ENCODE measurements around the gene COPA.

The COPA gene

DNA sequence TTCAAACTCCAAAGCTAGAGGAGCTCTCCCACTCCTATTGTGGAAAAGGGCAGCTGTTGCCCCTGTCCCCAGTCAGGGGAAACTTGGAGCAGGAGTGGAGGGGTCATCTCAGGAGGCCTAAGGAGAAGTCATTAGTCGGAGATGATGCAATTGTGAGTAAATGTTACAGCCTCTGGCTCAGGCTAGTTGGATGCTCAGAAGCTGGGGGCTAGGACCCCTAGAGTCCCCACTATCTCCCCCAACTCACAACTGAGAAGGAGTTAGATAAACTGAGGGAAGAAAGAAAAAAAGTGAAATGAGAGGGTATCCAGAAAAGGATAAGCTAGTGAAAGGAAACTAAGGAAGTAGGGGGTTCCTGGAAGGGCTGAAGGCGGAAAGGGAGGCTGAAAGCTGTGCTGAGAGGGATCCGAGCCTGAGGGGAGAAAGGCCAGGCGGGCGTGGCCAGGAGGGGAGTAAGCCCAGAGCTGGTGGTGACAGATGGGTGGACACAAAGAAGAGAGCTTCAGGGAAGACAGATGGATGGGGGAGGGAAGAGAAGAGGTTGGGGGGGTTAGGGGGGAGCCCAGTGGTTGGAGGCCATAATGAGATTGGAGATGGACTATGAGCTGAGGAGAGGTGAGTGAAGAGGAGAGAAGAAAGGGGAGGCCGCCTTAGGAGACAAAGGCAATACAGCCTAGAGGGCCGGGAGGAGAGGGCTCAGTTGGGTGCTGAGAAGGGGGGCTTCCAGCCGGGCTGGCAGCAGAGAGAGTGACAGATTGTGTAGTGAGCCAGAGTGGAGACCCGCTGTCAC is 19.3 kb upstream of the COPA start:
- peak in 1 of 2 experiments; percentile 78 for DNase-seq

DNA sequence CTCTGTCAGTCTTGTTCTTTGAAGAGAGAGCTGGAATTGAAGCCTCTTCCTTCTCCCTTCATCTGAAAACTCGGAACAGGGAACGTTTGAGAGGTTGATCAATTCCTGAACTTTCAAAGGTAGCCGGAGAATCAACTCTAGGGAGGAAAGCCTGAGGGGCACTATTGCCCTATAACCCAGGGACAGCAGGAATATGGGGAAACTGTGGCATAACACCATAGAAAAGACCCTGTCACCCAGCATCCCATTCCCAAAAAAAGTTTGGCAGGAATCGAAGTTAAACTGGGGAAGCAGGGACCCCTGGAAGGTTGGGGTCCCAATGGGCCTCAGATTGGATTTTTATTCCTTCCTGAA is 18.7 kb upstream of the COPA start:
- no peak for DNase-seq

DNA sequence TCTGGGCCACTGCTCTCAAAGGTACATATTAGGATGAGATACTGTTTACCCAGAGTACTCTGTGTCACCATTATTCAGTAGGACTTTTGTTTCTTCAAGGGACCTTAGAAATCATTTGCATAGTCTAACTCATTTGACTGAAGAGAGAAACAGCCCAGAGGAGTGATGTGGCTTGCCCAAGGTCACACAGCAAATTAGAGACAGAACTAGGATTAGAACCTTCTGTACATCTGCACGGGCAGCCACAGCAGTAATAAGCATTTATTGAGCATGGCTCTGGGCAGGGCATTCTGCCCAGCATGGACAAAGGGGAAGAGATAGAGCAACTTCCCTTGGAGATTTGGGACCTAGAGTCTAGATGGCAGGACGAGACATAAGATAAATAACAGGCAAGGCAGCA is 18.1 kb upstream of the COPA start:
- DNase-seq, result no peak

DNA sequence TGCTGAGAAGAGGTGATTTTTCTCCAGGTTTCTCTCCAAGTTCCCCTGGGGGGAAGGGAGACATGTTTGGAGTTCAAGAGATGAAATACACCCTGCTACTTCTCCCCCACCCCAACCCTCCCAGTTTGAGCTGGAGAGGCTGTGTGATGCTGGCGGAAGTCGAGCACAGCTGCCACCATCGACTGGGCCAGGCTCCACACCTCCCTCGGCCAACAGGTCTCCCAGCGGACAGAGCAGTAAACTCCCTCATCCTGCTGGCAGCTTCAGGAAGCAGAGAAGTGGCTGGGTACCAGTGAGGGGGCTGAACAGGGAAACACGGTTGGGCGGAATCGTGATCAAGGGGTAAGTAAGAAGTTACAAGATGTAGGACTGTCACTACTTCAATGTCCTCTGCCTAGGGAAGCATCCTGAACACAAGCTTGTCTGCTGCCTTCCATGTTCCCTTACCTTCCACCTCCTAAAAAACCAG is 17.2 kb upstream of the COPA start:
- DNase-seq, result peak in 1 of 2 experiments; percentile 52

DNA sequence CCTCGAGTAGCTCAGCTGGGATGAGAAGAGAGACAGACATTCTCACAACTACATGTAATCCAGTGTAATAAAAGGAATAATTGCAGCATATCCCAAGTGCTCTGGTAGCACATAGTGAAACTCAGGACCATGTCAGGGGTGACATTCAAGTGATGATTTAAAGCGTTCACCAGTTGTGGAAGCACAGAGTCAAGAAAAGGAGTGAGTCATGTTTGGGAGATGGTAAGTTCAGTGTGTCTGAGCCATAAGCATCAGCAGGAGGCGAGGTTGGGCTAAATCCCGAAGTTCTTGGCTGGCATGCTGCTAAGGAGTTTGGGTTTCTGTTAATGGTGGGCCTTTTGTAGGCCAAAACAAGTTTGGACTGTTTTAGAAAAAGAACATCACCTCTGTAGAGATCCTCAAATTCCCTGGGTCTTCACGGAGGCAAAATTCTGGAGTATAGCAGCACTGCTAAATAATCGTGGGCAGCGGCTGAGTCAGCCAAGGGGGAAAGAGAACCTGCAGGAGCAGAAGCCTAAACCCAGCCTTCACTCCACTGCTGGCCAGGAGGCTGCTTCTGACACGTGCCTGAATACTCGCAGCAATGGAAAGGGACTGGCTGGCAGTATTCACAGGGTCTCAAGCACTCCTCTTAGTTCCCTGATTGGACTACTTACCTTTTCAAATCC is 16.6 kb upstream of the COPA start:
- peak in 1 of 2 experiments; percentile 31 for DNase-seq

DNA sequence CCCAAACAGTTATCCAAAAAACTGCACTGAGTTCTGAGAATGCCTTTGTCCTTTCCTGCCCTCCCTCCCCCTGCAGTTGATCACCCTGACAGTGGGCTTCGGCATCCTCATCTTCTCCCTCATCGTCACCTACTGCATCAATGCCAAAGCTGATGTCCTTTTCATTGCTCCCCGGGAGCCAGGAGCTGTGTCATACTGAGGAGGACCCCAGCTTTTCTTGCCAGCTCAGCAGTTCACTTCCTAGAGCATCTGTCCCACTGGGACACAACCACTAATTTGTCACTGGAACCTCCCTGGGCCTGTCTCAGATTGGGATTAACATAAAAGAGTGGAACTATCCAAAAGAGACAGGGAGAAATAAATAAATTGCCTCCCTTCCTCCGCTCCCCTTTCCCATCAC is 15.0 kb upstream of the COPA start:
- DNase-seq, result no peak

DNA sequence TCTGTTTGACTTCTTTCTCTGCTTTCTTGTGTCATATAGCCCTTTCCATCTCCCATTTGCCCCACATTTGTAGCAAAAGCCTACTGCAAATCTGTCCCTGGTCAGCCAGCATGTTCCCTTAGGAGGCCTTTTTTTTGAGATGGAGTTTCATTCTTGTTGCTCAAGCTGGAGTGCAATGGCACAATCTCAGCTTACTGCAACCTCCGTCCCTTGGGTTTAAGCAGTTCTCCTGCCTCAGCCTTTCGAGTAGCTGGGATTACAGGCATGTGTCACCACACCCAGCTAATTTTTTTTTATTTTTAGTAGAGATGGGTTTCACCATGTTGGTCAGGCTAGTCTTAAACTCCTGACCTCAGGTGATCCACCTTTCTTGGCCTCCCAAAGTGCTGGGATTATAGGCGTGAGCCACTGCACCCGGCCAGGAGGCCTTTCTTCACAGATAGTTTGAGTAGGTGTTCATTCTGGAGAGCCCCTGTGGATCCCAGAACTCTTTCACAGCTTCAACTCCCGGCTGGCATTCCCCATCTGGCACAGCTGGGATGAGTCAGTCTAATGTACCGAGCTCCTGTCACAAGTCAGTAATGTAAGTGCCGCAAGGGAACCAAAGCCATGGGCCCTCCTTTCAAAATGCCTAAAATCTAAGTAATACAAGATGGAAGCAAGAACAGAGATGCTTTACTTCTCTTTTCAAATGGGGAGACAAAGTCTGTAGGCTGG is 14.4 kb upstream of the COPA start:
- DNase-seq, result no peak

DNA sequence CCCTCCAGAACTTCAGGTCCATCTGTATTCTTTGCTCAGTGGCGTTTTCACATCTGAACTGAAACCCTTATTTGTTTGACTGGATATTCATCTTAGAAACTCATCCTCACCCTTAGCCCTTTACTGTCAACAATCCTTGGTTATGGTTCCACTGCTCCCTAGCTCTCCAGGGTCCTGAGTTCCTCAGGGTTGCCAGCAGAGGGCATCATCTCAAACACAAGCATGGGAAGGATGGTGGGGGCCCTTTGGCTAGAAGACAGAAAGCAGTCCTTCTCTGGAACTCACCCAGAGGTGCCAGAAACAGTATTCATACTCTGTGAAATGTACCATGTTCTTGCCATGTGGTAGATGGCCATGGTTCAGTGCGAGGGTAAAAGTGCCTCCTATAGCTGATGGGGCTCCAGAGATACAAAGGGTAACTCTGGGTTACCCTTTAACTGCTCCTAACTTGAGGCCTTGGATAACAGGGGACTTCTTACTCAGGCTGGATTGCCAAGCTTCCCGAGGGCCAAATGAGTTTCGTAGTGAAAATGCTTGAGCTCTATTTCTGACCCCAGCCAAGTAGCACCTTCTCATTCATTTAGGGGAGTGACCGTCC is 11.4 kb upstream of the COPA start:
- peak in 1 of 2 experiments; percentile 40 for DNase-seq

DNA sequence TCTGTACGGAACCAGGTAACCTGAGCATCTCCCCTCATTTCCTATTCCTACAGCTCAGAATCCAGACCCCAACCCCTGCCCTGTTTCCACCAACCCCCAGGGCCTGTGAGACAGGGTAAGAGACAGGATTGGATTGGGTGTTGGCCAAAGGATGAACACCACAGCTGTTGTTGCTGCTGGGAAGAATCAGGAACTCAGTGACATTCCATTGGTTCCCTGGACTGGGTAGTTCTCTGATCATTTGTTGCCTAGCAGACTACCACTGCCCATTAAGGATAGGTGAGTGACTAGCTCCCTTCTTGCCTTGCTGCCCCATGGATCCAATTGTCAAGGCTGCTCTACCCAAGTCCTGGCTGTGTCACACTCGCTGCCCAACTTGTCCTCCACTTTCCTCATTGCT is 10.2 kb upstream of the COPA start:
- DNase-seq, result no peak

DNA sequence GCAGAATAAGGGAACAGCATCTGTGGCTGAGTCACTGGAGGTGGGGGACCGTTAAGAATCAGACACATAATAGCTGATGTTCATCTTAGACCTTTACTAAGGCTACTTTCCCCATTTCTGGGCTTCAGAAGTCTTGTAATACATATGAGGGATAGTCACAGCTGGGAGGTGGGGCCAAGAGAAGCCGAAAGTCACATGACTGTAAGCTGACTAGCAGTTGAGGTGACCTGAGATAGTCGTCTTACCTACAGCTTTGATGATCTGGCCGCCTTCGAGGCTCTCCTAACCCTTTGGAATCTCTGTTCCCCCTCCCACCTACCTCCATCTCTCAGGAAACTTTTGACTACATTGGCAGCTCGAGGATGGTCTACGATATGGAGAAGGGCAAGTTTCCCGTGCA is 9.5 kb upstream of the COPA start:
- DNase-seq, result no peak

DNA sequence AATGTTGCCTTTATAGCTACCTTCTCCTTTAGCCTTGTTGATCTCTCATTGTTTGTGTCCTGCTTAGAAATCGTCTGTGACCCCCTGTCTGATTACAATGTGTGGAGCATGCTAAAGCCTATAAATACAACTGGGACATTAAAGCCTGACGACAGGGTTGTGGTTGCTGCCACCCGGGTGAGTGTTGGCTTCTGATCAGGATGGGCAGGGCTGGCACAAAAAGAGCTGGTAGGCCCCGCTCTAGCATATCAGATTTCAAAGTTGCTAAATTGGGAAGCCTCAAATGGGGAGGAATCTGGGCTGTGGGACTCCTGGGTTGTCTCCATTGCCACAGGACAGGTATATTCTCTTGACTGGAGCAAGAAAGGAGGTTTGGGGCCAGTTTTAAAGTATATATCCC is 8.6 kb upstream of the COPA start:
- DNase-seq, result no peak

DNA sequence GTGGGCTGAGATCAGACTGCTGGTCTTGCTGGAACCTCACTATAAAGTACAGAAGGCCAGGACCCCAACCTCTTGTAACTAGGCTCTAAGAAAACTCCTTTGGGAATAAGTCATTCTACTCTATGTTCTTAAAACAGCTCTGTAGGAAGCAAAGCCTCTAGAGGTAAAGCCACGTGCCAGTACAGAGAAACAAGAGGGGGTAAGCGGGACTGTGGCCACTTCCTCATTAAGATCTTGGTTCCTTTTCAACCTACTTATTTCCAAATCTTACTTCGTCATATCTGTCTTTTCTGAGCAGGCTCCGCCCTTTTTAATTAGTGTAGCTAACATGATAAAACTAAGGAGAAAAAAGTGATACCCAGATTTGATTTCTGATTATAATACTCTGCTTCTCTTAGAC is 3.9 kb upstream of the COPA start:
- no peak for DNase-seq

DNA sequence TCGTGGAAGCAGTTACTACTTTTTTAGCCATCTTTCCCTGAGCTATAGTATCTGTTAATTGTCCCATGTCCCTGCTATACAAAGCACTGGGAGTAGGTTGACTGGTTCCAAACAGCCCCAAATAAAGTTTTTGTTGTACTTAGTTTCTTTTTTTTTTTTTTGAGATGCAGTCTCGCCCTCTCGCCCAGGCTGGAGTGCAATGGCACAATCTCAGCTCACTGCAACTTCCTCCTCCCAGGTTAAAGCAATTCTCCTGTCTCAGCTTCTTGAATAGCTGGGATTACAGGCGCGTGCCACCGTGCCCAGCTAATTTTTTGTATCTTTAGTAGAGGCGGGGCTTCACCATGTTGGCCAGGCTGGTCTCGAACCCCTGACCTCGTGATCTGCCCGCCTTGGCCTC is 3.4 kb upstream of the COPA start:
- DNase-seq, result no peak

DNA sequence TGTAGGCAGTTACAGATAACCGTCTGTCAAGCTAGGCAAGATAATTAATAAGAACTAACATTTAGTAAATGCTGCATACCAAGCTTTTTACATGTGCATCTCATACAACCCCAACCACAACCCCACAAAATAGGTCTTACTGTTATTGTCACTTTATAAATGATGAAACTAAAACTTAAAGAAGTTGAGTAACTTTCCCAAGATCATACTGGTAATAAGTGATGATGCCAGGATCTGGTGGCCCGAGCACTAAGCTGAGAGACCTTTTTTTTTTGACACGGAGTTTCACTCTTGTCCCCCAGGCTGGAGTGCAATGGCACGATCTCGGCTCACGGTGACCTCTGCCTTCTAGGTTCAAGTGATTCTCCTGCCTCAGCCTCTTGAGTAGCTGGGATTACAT is 1.9 kb upstream of the COPA start:
- DNase-seq, result no peak

DNA sequence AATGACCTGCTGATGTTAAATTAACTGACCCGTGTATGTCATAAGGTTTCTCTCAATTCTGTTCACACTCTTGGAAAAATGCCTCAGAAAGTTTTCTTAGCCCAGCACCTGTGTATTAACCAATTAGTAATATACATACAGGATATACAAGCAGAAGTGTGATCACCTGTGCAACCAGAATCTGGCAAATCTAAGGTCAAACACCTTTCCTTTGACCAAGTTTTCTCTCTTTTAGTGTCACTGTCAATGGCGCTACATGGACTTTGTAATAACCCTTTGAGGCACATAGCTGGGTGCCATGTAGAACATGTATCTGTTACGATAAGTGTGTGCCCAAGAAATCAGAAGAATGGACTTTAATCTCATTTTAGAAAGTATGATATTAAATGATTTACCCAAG is 1.2 kb upstream of the COPA start:
- no peak for DNase-seq

DNA sequence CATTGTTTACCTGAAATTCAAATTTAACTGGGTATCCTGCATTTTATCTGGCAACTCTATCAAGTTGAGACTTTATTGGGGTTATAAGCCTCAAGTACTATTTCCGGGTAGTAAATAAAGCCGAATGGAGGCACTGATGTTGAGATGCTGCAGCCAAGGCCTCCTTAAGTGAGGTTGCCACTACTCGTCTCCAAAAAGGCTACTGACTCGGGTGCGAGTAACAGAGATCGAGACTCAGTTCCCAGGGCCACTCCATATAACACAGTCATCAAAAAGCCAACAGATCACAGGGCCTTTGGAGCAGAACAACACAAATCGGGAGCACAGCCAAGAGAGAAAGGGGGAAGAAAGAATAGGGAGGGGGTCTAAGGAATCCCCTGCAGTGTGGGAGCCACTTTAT is 524 bp downstream of the COPA start:
- DNase-seq, result no peak

DNA sequence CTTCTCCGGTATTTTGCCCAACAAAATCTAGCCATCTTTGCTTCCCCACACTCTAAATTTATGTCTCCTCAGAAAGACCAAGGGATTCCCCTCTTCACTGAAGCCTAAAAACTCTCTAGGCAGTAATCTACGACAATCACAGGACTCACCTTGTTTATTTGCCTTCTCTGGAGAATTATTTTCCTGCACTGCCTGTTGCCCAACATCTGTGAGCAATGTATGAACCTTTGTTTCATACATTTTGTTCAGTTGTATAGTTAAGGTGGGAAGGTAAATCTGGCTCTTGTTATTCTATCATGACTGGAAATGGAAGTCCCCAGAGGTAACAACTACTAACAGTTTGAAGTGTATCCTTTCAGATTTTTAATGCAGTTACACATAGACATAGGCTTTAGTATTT is 2.2 kb downstream of the COPA start:
- no peak for DNase-seq

DNA sequence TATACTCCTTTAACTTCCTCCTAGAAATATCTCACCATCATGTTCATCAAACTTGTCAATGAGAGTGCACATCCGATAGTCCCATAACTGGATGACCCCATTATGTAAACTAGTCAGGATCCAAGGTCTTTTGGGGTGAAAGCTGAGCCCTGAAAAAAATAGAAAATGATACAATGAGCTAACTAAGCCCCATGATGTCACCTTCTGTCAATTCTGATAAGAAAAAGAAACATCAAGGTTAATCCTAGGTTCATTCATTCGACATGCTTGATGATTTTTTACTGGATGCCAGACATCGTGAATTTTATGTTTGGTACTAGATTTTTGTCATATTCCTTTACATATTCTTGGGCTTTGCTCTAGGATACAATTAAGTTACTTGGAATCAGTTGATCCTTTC is 2.9 kb downstream of the COPA start:
- no peak for DNase-seq

DNA sequence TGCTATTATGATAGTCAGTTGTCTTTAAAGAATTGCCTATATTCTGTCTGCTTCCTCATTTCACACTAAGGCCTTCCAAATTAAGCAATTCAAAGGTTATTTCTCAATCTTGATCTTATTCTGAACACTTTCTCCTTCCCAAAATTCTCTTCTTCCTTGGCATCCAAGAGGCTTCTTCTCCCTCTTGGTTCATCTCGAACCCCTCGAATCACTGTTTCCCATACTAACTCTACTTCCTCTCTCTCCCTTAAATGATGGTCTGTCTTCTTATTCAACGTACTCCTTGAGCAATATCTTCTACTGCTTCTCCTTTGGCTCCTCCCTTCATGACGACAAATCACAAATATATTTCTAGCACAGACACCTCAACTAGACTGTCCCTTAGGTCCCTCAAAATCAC is 4.5 kb downstream of the COPA start:
- no peak for DNase-seq

DNA sequence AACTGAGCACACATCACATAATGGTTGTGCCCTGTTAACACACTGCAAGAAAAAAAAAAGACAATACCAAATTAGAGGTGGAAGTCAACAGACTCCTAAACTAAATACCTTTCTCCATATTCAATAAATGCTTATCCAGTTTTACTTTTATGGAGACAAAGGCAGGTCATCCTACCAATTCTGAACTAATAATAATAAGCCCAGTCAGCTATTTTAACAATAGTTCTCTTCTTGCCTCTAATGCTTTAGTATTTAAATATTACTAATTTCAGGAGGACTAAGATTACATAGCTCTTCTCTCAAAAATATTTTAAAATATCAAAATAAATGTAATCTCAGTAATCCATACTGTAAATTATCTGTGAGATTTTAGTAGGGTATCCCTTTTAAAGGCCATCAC is 10.5 kb downstream of the COPA start:
- no peak for DNase-seq

DNA sequence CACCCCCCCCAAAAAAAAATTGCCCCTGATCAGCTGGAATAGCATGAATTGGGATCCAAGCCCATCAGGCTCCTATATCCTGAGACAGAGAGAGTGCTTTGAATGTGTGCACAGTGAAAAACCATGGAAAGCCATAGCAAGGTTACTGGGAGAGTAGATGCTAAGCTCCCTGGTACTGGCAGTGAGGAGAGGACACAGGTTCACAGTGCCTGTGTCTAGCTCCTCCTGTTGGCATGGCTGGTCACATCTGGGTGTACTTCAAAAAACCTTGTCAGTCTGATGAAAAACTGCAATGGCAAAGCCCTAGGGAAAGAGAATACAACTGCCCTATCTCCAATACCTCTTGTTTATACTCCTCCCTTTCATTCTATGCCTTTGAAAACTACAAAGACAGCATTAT is 12.9 kb downstream of the COPA start:
- DNase-seq, result no peak

DNA sequence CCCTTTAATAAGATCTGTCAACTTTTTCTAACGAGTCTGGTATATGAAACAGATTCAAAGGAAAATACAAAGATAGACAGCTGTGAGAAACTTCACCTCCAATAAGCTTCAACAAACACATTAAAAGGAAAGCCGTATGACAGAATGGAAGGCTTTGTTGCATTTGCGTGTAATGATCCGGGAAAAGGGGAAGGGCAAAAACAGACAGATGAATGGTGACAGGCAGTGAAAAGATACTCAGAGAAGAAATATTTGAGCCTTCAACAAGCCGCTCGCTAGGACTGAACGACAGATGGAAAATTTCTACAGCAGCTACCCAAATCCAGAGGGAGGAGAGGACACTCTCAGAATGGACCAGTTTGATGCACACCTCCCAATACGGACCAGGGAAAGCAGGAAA is 14.9 kb downstream of the COPA start:
- peak in 1 of 2 experiments; percentile 6 for DNase-seq

DNA sequence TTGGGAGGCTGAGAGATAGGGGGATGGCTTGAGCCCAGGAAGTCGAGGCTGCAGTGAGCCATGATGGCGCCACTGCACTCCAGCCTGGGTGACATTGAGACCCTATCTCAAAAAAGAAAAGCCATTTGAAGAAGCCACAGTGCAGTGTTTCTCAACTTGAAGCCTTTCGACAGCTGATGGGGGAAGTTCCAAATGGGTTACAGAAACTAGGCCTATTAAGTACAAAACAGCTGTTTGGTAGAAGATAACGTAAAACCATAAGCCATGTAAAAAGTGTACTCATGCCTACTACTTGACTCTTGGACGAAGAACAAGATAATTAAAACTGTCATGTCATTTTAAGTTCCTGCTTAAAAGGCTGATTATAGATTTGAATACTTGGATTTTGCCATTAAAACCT is 16.6 kb downstream of the COPA start:
- no peak for DNase-seq

DNA sequence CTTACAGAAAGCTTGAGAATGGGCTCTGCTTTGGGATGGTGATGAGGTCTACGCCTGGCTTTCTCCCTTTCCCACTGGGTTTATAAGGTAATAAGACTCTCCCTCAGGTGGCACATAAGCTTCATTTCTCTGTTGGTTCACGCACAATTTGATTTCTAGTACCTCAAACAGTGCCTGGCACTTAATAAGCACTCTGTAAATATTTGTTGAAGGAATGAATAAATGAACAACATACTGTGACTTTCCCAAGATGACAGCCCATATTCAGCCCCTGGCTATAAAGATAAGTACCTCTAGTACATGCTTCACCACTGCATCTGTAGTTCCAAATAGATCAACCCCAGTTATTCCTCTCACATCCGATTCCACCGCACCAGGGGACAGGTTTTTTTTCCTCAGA is 17.8 kb downstream of the COPA start:
- no peak for DNase-seq

Data from NCI-H446 (cell line).